ENCODE results near the gene TBC1D32.
"Not testable (repeated sequence)": the region's sequence is repeated elsewhere in the genome, so short reads cannot be mapped to it uniquely, and the experiment has no call there.

Gene TBC1D32

DNA sequence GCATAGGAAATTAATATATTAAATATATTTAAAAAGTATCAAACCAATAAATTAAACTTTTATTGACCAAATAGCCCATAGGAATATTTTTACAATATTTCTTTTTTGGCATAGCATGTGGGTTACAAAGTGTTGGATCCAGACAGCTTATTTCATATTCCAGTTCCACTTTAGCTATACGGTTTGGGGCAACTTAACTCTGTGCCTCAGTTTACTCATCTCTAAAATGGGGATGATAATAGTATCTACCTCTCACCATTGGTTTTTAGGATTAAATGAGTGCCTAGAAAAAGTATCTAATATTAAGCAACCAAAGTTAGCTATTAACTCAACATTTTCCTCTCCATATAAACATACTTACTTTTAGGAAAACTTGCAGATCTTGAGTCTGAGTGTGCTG, 243.8 kb downstream of the TBC1D32 start:
- DNase-seq, result no peak

DNA sequence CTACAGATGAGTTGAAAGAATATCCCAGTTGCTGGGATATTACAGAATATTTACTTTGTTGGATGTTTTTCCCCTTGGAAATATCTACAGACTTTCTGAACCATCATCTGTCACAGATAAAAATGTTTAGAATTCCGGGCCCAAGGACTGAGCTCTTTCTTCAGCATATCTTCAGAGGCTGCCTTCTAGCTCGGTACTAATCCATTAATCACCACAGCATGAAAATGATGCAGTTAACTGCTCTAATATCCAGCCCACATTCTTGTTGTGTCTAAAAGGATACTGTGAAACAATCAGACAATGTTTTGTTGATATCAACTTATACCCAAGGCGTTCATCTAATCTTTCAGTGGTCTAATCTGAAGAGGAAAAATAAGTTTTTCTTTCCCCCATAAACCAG, 247.4 kb downstream of the TBC1D32 start:
- DNase-seq, result no peak

DNA sequence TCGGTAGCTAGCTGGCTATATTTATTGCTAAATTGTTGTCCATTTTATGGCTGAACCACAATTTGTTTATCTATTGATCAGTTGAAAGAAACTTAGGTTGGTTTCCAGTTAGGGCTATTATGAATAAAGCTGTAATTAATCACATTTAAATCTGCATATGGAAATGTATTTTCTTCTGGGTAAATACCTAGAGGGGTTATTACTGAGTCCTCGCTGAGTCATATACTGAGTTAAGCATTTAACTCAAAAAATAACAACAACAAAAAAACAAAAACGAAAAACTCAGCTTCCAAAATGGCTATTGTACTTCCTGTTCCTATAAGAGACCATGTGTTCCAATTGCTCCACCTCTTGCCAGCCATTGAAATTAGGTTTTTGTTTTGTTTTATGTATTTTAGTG, 258.2 kb downstream of the TBC1D32 start:
- DNase-seq, result no peak

DNA sequence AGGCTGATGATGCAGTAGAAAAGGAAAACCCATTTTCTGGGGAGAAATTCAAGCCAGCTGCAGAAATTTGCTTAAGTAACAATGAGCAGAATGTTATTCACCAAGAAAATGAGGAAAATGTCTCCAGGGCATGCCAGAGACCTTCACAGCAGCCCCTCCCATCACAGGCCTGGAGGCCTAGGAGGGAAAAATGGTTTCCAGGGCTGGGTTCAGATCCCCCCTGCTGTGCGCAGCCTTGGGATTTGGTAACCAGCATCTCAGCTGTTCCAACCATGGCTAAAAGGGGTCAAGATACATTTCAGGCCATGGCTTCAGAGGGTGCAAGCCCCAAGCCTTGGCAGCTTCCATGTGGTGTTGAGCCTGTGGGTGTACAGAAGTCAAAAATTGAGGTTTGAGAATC, 265.5 kb downstream of the TBC1D32 start:
- DNase-seq, result not testable (repeated sequence)

DNA sequence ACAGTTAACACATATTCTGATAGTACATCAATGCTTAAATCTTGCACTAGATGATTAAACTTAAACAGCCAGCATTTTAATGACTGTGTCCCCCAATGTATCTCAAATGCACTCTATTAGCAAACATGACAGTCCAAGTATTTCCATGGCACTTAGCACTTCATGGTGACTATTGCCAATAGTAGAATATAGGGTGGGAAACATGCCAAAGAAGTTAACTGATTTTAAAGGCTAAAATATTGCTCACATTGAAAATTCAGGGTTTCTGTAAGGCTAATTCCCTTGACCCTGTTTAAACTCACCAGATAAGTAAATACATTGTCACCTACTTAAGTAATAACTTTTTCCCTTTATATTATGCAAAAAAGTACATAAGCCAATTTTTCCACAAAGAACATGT, 266.9 kb downstream of the TBC1D32 start:
- DNase-seq, result no peak

DNA sequence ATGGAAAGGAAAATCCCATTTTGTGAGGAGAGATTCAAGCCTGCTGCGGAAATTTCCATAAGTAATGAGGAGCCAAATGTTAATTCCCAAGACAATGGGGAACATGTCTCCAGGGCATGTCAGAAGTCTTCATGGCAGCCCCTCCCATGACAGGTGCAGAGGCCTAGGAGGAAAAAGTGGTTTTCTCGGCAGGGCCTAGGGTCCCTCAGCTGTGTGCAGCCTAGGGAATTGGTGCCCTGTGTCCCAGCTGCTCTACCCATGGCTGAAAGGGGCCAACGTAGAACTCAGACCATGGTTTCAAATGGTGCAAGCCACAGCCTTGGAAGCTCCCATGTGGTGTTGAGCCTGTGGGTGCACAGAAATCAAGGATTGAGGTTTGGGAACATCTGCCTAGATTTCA, 269.9 kb downstream of the TBC1D32 start:
- DNase-seq, result no peak

DNA sequence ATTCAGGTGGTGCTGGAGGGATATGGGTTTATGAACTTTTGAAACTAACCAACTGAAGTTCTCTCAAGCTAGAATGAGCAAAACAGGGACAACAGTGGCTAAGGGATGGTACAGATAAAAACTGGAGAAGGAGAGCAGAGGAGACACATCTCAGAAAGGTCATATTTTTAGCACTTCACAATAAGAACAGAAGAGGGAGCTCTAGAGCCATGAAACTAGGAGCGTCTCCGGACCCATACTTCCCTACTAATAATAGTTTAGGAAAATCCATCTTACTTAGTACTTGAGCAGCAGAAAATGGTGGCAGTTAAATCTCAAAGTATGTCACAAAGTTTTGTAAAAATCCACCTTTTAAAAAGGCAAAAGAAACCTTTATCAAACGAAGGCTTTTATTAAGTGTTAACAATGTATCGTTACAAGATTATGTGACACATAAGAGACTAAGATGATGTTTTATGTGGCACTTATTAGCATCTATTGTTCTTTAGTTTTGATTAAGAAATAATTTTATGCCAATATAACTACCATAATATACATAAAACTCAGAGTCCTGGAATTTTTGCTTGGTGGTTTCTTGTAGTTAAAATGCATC, 278.6 kb downstream of the TBC1D32 start:
- no peak for DNase-seq

DNA sequence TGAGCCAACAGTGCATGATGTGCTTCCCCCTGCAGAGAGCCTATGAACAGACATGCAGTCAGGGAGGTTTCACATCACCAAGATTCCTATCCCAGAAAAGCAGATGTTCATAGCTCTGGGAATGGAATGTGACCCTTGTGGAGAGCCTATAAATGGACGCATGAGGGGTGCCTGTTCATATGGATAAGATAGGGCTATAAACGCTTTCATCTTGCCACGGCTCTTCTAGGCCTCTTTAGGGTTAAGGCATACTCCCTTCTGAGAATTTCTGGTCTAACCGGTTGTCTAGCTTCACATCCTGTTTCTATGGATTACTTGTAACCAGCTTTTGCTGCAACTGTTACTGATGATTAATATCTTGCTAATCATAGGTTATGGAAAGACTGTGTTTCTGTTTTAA, 285.7 kb downstream of the TBC1D32 start:
- not testable (repeated sequence) for DNase-seq

DNA sequence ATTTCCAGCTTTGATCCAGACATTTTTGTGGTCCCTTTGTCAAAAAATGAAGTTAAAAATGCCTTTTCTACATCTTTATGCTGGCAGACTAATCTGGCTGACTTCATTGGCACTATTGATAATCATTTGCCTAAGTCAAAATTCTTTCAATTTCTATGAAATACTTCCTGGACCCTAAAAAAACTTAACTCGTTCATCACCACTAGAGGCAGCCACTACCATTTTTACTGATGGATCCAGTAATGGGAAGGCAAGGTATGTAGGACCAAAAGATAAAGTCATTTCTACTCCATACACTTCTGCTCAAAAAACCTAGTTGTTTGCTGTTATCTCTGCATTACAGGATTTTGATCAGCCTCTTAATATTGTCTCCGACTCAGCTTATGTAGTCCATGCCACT, 289.4 kb downstream of the TBC1D32 start:
- DNase-seq, result not testable (repeated sequence)

DNA sequence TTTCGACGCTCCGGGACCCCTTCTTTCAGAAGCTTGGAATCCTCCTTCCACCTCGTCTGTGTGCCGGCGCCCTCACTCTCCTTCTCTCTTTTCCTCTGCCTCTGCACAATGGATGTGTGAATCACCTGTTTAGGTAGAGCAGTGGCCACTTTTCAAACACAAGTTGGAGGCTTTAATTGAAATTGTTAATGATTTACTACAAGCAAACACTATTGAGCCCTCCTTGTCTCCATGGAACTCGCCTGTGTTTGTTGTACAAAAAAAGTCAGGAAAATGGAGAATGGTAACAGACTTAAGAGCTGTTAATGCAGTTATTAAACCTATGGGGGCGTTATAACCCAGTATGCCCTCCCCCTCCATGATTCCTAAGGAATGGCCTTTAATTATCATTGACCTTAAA, 290.6 kb downstream of the TBC1D32 start:
- not testable (repeated sequence) for DNase-seq

DNA sequence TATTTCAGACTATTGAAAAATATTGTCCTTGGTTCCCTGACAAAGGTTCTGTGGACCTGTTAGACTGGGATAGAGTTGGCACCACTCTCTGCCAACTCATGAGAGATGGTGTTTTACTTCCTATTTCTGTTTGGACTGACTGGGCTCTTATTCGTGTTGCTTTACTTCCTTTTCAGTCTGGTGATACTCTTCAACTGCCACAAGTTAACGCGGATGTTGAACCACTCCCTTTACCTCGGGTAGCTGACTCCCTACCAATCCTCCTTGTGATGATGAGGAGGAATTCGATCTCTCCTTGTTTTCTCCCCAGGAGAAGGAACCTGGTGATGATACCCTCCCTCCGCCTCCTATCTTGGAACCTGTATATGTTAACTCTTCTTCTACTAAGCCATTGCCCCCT, 291.1 kb downstream of the TBC1D32 start:
- DNase-seq, result not testable (repeated sequence)

DNA sequence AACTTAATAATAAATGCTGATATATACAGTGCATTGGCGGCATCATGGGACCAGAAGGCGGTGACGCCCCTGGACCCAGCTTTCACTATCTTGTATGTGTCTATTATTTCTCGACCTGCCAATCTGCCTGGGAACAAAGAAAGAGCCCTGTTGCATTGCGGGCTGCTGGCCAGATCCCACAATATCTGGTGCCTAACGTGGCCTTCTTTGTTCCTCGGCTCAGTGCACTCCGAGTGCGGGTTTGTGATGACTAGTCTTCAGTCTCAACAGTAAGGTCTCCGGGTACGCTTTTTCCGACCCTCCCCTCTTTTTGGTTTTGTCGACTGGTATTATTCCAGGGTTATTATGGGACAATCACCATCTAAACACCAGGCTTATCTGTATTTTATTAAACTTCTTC, 291.5 kb downstream of the TBC1D32 start:
- no peak for DNase-seq

DNA sequence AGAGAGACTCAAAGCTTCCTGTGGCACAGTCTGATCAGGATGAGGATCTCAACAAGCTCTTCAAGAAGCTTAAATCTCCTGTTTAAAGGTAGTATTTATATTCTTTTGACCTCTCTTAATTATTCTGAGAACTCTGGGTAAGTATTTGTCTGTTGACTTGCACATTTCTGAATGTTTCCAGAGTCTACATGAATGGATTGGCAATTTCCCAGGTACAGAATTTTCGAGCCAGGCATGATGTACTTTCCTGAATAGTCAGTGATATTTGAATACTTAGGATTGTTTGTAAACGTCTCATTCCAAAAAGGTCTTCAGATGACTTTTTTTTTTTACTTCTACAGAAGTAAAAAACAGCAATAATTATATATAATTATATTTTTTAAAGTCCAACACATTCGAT, 293.4 kb downstream of the TBC1D32 start:
- no peak for DNase-seq

DNA sequence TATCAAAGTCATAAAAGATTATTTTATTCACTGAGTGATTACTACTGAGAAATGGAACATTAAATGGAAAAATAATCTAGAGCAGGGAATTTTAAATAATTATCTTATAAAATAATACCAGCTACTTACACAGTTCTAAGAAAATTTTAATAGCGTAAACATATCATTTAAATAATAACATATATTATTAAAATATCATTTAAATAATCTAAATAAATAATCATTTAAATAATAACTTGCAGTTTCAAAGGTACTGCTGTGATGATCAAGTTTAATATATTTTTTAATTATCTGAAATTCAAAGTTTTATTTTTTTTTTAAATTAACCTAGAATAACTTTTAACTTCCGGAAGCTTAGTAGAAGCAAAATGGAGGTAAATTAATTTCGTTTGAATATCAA, 301.2 kb downstream of the TBC1D32 start:
- no peak for DNase-seq

DNA sequence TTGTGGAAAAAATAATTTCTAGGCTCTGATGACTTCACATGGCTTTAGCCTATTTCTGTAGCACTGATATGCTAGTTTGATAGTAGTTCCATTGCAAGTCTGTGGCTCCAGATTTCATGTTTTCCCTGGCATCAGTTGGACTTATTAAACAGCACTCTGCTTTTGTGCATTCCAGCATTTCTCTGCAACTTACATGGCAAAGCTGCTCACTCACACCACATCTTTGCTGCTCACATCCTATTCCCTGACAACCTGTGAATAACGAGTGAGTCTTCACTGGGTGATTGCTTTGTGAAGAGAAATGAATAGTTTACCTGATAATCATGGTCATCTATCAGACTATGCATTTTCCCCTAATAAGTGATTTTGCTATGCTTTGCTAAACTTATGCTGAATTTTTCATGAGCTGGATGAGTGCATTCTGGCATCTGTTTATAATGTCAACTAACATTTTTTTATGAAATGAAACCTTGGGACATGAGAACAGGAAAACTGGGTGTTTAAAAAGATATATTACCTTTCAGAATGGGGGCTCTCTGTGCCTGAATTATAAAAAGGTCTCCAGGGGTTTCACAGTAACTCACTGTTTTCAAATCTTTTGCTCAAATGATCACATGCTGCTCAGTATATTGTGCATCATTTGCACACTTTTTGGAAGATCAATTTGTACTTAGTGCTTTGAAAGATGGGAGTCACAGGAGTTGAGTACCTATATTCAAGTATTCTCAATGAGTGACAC, 301.8 kb downstream of the TBC1D32 start:
- DNase-seq, result no peak
